Stimulated activated CD4-positive, alpha-beta T cell treated with anti-CD3 and anti-CD28 coated beads, Interleukin-1b, Interleukin-23, amount 100 ng/mL, for 1 hour (primary cell): Measurements from ENCODE around the gene EXOC4.
"Not testable (repeated sequence)": the region's sequence is repeated elsewhere in the genome, so short reads cannot be mapped to it uniquely, and the experiment has no call there.

Experiments
- DNase-seq, 2 donors: peaks; one replicate each; pipeline ENCODE4 v3.0.0-alpha.2; 2020; ENCODE audit warnings: low read depth in 2 of 2

Gene EXOC4

DNA sequence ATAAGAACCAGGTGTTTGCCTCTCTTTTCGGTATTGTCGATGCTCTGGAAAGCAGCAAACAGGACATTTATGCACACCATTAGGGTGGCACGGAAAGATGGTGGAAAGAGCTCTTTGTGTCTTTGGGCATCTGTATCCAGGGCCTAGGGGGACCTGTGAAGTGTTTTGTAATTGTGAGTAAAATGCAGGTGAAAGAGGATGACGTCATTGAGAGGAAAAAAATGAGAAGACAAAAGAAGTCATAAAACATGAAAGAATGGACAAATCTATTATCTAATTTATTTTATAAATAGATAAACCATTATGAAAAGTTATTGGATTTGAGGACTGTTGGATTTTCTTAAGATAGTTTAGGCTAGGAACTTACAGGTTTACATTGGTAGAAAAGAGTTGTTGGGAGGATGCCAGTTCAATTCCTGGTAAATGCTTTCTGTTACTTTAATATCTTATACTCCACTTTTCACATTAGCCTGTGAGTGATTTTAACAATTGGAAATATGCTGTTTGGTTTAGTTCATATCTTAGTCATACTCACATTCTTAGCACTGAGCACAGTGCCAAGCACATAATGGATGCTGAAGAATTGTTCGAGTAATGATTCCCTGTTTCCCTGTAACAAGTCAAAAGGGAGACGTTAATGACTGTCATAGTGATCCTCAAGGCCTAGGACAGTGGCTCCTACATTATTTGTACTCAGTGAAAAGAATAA is 62.6 kb downstream of the EXOC4 start:
- DNase-seq: no peak

DNA sequence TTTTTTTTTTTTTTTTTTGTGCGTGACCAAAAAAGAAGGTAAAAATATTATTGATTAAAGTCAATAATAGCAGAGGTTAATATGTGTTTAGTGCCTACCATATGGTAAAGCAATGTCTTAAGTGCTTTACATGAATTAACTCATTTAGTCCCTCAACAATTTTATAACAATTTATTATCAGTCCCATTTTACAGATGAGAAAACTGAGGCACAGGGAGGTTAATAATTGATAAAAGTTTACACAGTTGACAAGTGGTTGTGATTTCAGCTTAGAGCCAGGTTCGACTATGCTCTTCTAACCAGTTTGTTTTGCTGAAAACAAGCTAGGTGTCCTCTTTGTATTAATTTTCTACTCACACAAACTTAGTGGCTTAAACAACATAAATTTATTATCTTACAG is 67.0 kb downstream of the EXOC4 start:
- DNase-seq: no peak

DNA sequence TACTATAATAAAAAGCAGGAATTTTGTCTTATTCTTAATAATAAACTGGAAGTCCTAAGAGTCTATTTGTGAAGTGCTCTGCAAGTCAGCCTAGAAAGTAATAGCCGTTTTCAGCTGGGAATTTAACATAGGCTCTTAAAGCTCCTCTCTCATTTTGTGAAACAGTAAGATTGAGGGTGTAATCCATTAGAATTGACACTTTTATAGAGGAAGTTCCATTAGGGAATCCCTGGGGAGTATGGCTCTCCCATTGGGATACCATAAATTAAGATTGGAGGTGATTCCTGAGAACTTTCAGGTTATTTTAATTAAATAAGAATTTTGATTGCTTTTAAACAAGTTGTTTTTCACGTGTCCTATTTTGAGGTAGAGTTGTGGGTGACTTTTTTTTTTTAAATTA is 68.0 kb downstream of the EXOC4 start:
- no peak for DNase-seq

DNA sequence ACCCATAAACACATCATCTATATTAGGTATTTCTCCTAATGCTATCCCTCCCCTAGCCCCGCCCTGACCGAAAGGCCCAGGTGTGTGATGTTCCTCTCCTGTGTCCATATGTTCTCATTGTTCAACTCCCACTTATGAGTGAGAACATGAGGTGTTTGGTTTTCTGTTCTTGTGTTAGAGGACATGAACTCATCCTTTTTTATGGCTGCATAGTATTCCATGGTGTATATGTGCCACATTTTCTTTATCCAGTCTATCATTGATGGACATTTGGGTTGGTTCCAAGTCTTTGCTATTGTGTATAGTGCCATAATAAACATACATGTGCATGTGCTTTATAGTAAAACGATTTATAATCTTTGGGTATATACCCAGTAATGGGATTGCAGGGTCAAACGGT is 68.5 kb downstream of the EXOC4 start:
- DNase-seq: not testable (repeated sequence)

DNA sequence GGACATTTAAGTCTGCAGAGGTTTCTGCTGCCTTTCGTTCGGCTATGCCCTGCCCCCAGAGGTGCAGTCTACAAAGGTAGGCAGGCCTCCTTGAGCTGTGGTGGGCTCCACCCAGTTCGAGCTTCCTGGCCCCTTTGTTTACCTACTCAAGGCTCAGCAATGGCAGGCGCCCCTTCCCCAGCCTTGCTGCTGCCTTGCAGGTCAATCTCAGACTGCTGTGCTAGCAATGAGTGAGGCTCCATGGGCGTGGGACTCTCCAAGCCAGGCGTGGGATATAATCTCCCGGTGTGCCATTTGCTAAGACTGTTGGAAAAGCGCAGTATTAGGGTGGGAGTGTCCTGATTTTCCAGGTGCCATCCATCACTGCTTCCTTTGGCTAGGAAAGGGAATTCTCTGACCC is 73.9 kb downstream of the EXOC4 start:
- DNase-seq: not testable (repeated sequence)

DNA sequence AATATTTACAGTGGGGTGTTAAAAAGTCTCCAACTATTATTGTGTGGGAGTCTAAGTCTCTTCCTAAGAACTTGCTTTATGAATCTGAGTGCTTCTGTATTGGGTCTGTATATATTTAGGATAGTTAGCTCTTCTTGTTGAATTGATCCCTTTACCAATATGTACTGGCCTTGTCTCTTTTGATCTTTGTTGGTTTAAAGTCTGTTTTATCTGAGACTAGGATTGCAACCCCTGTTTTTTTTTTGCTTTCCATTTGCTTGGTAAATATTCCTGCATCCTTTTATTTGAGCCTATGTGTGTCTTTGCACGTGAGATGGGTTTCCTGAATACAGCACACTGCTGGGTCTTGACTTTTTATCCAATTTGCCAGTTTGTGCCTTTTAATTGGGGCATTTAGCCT is 75.1 kb downstream of the EXOC4 start:
- not testable (repeated sequence) for DNase-seq

DNA sequence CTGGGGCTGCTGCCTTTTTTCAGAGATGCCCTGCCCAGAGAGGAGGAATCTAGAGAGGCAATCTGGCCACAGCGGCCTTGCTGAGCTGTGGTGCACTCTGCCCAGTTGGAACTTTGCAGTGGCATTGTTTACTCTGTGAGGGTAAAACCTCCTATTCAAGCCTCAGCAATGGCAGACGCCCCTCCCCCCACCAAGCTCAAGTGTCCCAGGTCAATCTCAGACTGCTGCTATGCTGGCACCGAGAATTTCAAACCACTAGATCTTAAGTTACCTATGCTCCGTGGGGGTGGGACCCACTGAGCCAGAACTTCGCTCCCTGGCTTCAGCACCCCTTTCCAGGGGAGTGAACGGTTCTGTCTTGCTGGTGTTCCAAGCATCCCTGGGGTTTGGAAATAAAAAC is 77.2 kb downstream of the EXOC4 start:
- no peak for DNase-seq

DNA sequence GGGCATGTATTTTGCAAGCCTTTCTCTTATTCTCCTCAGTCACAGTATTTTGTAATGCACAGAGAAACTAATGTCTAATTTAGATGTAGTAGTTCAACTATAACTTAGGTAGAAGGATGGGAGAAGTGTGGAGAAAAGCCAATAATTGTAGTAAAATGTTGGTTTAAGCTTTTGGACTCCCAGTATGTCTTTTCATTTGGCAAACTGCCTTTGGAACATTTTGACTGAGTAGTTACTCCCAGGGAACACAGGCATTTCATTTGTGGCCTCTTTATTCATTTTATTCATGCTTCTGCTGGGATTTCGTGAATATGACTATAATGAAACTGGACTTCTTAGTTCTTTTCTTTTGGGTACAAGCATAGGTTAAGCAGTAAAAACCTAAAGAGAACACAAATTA is 79.0 kb downstream of the EXOC4 start:
- no peak for DNase-seq

DNA sequence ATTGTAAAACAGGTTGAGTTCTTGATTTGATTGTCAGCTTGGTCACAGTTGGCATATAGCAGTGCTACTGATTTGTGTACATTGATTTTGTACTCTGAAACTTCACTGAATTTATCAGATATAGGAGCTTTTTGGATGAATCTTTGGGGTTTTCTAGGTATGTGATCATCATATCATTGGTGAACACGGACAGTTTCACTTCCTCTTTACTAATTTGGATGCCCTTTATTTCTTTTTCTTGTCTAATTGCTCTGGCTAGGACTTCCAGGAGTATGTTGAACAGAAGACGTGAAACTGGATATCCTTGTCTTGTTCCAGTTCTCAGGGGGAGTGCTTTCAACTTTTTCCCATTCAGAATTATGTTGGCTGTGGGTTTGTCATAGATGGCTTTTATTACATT is 86.9 kb downstream of the EXOC4 start:
- no peak for DNase-seq

DNA sequence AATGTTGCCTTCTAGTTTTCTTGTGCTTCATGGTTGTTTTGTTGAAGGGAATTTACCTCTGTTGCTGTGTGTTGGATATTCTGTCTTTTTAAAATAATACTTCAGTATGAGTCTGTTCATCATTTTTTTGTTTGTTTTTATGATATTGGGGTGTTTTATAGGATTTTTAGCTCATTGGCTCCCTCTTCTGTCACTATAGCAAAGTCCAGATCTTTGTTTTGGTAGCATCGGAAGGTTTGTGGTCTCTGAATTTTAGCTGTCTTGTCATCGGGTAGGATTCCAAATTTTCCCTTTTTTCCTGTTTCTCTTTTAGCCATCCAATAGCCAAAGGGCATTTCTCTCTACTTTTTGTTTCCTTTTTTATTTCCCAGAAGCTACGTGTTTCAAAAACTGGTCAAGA is 91.4 kb downstream of the EXOC4 start:
- DNase-seq: no peak

DNA sequence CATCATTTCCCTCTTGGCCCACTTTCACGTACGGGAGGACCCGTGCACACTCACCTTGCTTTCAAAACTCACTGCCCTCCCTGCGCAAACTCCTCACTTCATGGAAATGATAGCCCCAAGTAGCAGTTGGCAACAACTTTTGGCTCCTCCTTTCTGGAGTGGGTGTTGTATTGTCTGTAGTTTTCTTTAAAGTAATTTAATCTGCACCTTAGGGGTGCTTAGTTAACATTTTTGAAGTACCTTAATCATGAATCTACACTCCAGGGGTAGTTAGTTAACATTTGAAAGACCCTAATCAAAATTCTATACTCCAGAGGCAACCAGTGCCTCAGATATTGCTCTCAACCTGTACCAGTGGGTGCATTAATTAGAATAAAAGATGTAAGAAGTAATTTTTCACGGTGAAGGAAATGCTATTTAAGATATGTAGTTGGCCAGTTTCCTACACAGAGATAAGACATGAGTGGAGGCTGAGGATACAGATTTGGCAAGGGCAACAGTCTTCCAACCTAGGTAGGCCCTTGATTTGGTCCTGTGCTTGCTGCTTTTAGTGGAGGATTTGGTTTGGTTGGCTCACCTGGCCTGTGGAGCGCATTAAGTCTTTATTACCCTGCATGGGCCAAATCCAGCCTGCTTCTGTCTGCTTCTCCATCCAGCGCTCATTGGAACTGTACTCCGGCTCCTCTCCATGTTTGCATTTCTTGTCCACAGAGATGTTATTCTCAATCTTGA is 93.0 kb downstream of the EXOC4 start:
- no peak for DNase-seq

DNA sequence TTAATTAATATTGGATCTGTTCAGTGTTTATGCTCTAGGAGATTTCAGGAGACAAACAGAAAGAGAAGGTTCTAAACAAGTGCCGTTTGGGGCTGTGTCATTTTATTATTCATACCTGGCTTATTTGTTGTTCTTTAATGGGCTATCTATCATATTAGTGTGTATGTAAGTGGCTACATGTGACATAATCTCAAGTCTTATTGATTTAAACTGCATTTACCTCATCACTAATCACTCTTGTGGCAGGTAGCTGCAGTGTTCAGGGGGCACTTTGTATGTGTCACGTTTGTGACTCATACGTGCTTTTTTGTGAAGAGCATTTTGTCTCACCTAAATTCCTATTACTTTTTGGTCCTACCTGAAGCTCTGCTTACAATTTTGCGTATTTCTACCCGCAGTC is 95.4 kb downstream of the EXOC4 start:
- DNase-seq: no peak

DNA sequence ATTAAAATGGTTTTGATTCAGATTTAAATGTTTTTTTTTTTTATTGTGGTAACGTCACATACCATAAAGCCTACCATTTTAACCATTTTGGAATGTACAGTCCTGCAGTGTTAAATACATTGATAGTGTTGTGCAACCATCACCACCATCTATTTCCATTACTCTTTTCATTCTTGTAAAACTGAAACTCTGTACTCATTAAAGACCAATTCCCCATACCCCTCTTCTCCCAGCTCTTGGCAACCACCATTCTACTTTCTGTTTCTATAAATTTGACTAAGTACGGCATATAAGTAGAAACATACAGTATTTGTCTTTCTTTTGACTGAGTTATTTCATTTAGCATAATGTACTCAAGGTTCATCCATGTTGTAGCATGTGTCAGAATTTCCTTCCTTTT is 96.2 kb downstream of the EXOC4 start:
- no peak for DNase-seq

DNA sequence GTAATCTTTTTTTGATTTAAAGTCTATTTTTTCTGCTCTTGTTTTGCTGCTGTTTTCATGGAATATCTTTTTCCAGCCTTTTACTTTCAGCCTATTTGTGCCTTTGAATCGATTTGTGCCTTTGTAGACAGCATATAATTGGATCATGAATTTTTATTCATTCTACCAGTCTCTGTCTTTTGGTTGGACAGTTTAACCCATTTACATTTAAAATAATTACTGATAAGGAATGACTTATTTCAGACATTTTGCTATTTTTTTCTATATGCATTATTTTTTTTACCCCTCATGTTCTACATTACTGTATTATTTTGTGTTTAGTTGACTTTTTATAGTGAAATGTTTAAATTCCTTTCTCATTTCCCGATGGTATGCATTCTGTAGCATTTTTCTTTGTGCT is 99.6 kb downstream of the EXOC4 start:
- no peak for DNase-seq

DNA sequence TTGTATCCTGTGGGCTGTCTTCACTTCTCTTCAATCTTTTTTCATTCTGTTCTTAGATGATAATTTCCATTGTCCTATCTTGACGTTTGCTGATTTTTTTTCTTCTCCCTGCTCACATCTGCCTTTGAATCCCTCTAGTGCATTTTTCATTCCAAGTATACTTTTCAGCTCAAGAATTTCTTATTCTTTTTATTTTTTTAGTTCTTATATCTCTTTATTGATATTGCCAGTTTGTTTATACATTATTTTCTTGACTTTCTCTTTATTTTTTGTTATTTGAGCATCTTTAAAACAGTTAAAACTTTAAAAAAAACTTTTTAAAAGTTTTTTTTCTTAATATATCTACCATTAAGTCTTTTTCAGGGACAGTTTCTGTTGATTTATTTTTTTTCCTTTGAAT is 100.9 kb downstream of the EXOC4 start:
- no peak for DNase-seq

DNA sequence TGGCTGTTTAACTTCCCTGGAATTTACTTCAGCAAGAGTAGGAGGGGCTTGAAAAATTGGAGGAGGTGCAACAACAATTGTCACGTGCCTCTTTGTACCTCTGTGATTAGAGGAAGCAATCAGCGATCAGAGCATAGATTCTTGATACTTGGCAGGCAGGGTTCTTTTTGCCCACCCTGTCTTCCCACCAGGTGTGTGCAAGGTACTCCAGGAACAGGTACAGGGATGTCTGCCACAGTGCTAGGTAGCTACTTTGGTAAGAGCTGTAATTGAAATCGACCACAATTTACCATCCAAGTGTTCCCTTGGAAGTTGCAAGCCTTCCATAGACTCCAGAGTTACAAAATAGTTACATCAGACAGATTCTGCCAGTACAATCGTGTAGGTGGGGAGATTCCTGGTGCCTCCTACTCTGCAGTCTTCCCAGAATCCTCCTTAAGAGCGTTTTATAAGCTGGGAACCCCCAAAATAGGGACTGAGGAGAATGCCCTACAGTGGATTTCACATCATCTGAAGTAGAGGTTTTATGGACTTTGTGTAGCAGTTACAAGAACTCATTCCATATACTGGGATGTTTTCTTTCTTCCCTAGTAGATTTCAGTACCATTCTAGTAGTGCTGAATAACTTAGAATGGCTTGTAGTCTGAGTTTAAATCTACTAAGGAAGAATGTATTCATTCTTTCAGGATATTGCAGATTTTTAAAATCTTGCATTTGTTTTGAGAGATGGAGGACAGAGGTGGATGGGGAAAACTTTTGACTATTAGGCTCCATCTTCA is 101.9 kb downstream of the EXOC4 start:
- DNase-seq: no peak

DNA sequence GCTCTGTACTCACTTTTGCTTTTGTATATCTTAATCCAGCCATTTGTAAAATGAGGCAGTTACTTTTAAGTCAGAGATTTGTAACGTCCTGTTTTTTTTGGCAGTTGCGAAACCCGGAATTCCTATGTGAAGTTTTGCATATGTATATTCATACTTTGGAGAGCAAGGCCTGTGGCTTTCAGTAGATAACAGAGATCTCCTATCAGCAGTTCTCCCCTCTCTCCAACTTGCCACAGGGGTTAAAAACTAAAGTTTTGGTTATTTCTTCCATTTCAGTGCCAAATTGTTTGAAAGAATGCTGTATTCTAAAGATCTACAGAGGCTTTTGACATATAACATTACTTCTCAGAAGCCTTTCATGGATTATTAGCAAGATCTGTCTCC is 102.4 kb downstream of the EXOC4 start:
- no peak for DNase-seq

DNA sequence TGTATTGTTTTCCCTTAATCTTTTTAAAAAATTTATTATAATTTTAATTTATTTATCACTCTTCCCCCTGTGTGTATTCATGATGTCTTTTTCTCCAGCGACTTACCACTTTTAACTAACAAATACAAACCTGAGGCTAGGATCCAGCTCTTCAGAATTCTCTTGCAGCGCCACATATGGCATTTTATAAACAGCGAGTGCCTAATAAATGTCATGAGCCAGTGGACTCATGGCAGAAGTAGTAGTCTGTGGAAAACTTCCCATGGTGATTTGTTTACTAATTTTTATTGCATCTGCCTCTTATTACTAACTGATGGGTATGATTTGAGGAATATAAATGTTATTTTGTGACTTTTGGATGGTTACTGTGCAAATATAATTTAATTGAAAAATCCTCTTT is 102.9 kb downstream of the EXOC4 start:
- no peak for DNase-seq

DNA sequence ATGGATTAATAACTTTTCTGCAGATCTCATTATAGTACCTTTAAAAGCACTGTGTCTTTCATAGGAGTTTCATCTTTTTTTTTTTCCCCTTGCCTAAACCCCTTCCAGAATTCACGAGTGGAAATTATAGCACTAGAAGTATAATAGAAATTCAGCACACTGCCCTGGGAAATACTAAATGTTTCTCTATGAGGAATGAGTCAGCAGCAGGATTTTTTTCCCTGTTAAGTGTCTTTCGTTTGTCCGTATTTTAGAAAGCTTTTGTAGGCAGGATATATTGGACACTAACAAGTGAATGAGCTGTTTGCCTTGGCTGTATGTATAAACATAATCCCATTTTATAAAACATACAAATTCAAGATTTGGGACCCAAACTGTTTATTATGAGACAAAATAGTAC is 105.8 kb downstream of the EXOC4 start:
- DNase-seq: no peak

DNA sequence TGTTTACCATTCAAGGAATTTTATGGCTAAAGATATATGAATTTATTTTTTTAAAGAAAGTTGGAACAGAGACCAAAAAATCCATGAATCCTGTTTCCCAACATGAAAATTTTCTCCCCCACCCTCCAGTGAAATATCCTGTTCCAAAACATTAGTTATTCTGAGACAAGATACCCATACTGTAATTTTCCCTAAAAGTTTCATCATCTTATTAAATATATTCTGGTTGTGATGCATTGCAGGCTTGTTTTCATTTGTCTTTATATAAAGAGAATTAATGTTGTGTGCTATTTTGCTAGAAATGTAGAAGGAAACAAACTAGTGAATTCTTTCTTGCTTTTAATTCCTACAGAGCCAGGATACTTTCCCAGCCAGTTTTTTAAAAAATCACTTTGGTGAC is 106.6 kb downstream of the EXOC4 start:
- no peak for DNase-seq

DNA sequence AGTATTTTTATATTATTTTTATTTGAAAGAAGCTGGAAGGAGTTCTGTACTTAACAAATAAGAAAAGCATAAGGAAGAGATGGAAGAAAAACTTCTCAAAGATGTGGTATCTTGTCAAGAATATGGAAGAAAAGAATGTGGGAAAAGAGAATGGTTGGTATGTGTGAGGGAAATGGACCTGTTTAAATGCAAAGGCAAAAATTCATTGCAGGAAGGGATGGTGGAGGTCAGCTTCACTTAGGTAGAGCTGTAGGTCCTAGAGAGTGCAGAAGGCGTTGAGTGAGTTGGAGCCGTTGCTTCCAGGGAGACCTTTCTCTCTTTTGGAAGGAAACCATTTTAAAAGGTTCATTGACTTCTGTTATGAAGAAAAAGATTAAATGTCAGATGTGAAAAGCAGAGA is 107.3 kb downstream of the EXOC4 start:
- no peak for DNase-seq

DNA sequence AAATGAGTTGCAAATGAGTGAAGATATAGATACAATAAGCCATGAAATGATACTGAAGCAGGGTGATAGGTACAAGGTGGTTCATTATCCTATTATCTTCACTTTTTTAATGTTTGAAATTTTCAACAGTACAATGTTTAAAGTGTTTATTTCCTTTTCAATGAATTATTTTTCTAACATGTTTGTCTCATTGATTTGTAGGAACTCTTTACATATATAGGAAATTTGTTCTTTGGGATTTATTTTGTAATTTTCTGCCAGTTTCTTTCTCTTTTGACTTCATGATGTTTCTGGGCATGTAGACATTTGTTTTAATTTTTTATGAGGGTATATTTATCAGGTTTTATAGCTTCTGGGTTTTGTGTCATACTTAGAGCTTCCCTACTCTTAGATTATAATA is 108.9 kb downstream of the EXOC4 start:
- DNase-seq: no peak
